HG02943 (cell line): ENCODE measurements around the gene CERK.
A peak's percentile ranks its signal among the peaks of the same experiment; 100 is the strongest.

Experiments used
- ATAC-seq: cut with Tn5 transposase; IDR thresholded peaks from one replicate; pipeline ENCODE4 v1.9.1; 2021; ENCODE audit warnings: mild to moderate bottlenecking, low read depth, moderate library complexity; ENCODE audit not compliant: unreplicated experiment

CERK gene

GRCh38 chr22:46764779-46765485 lies 26.9 kb upstream of the CERK start:
- ATAC-seq: no peak

GRCh38 chr22:46764140-46764680 lies 26.2 kb upstream of the CERK start:
- ATAC-seq: no peak

- ATAC-seq: peak; percentile 58
These were observed 25.1 kb upstream of the CERK start for GRCh38 chr22:46763051-46763705.

GRCh38 chr22:46762238-46763050 lies 24.4 kb upstream of the CERK start, which contains the start of gene TBC1D22A:
Gene TBC1D22A (plus strand): TSS chr22:46762650. CDS start chr22:46762787, 137 bp downstream.
- ATAC-seq: peak; percentile 72

- ATAC-seq: no peak
These were observed 23.6 kb upstream of the CERK start for GRCh38 chr22:46761539-46762237.

GRCh38 chr22:46761017-46761416 lies 23.0 kb upstream of the CERK start:
- ATAC-seq: no peak

GRCh38 chr22:46758867-46759290 lies 20.8 kb upstream of the CERK start:
- ATAC-seq: no peak

GRCh38 chr22:46758121-46758520 lies 20.1 kb upstream of the CERK start:
- no peak for ATAC-seq

- ATAC-seq: no peak
These were observed 19.1 kb upstream of the CERK start for GRCh38 chr22:46757104-46757503.

GRCh38 chr22:46756097-46756496 lies 18.0 kb upstream of the CERK start:
- ATAC-seq: no peak

GRCh38 chr22:46755525-46755924 lies 17.5 kb upstream of the CERK start:
- ATAC-seq: no peak

GRCh38 chr22:46754826-46755225 lies 16.8 kb upstream of the CERK start:
- ATAC-seq: no peak

GRCh38 chr22:46754110-46754799 lies 16.2 kb upstream of the CERK start:
- no peak for ATAC-seq

- ATAC-seq: no peak
These were observed 15.7 kb upstream of the CERK start for GRCh38 chr22:46753761-46754109.

GRCh38 chr22:46753360-46753759 lies 15.3 kb upstream of the CERK start:
- ATAC-seq: no peak

- no peak for ATAC-seq
These were observed 14.9 kb upstream of the CERK start for GRCh38 chr22:46752988-46753310.

- no peak for ATAC-seq
These were observed 14.4 kb upstream of the CERK start for GRCh38 chr22:46752286-46752987.

- ATAC-seq: no peak
These were observed 12.9 kb upstream of the CERK start for GRCh38 chr22:46750863-46751443.

GRCh38 chr22:46750530-46750800 lies 12.4 kb upstream of the CERK start:
- no peak for ATAC-seq
